ENCODE measurements around the gene SHROOM3. TPM values are rescaled to one million over a fixed set of nuclear protein-coding genes. Genes with fewer than 3 reads are reported as not detected.

Gene SHROOM3
- total and polyA plus RNA-seq, 2 donors (not counting 1 experiment from before 2014, with no cell fraction given) = 0.91 to 1.5 TPM

GRCh38 chr4:76488455-76488854 is 53.4 kb downstream of the SHROOM3 start:
- Histone ChIP-seq H3K4me1 (ENCODE audit: control insufficient read depth in 2 of 2, insufficient read depth in 2 of 2, low read length in 2 of 2) (peaks cover 9 to 13% of the 10 kb centered on the region in 2 donors), H3K27ac (ENCODE audit: low read length in 2 of 2) (no peak overlapping the region), H3K79me2 (ENCODE audit: control insufficient read depth, insufficient read depth, low read length) (no peaks in the 10 kb centered on the region), H3K9ac (ENCODE audit: low read length) (no peak overlapping the region), H2AFZ (ENCODE audit: insufficient read depth, low read depth, low read length, poor library complexity, severe bottlenecking) (no peak overlapping the region), H4K20me1 (ENCODE audit: control insufficient read depth, insufficient read depth, low read length, poor library complexity, severe bottlenecking) (no peaks in the 10 kb centered on the region), H3K4me3 (ENCODE audit: control extremely low read depth in 1 of 5, extremely low read depth in 1 of 5, insufficient read depth in 1 of 5, low read depth in 2 of 5, low read length in 4 of 5) (no peak overlapping the region), H3K4me2 (replicated peaks; ENCODE audit: low read depth, low read length, poor library complexity, severe bottlenecking) (no peak overlapping the region), H3K9me3 (ENCODE audit: control extremely low read depth in 1 of 3, control insufficient read depth in 2 of 3, insufficient read depth in 1 of 3, low read length in 2 of 3) (no peaks in the 10 kb centered on the region), H3K27me3 (replicated peaks in 1 of 4; ENCODE audit: control extremely low read depth in 1 of 4, control insufficient read depth in 3 of 4, insufficient read depth in 4 of 4, low read length in 3 of 4) (no peaks in the 10 kb centered on the region), H3K36me3 (replicated peaks in 1 of 2; ENCODE audit: control extremely low read depth in 1 of 2, control insufficient read depth in 1 of 2, extremely low read depth in 1 of 2, insufficient read depth in 2 of 2, low read length in 1 of 2) (no peaks in the 10 kb centered on the region)
- TF ChIP-seq EZH2 (IDR thresholded peaks at IDR 0.05; ENCODE audit: borderline replicate concordance, insufficient read depth, low read depth, low read length, poor library complexity, severe bottlenecking) (no peak), CTCF (IDR thresholded peaks at IDR 0.05) (no peak)
- H3K9me3 Mint-ChIP-seq (ENCODE audit: insufficient read depth) = peaks cover 1% of the 10 kb centered on the region
- CTCF ChIA-PET = interaction anchor here (0.6 to 1.9 kb wide), 4 partner anchors 10 to 44 kb away, joined by 4 to 6 read pairs (median 5); no protein-coding TSS in a partner anchor
- H3K27me3 Mint-ChIP-seq = no peaks in the 10 kb centered on the region
- WGBS (ENCODE audit: insufficient coverage) = no CpG with 5 or more reads among the region's 1 CpG
- H3K4me3 Mint-ChIP-seq = no peak overlapping the region
- intact Hi-C loops (cut with micrococcal nuclease) = no loop called here
- POLR2A ChIA-PET = no interaction called here
- H3K4me1 Mint-ChIP-seq = peaks cover 18% of the 10 kb centered on the region
- DNase-seq (no peak), ATAC-seq (ENCODE audit: low read depth) (no peak)
- H3K27ac Mint-ChIP-seq = no peak overlapping the region

- H2AFZ ChIP-seq (ENCODE audit: insufficient read depth, low read depth, low read length, poor library complexity, severe bottlenecking) = no peak overlapping the region
- Mint-ChIP-seq H3K27me3 (no peaks in the 10 kb centered on the region), H3K9me3 (ENCODE audit: insufficient read depth) (no peaks in the 10 kb centered on the region), H3K27ac (no peak overlapping the region), H3K4me3 (no peak overlapping the region), H3K4me1 (peaks cover 18% of the 10 kb centered on the region)
- ChIA-PET CTCF (interaction anchor here (1.7 to 1.9 kb wide), 2 partner anchors 9 to 16 kb away, joined by 5 read pairs; no protein-coding TSS in a partner anchor), POLR2A (no interaction called here)
- H3K79me2 ChIP-seq (ENCODE audit: control insufficient read depth, insufficient read depth, low read length) = no peaks in the 10 kb centered on the region
- H3K9ac ChIP-seq (ENCODE audit: low read length) = no peak overlapping the region
- TF ChIP-seq CTCF (IDR thresholded peaks at IDR 0.05) (no peak), EZH2 (IDR thresholded peaks at IDR 0.05; ENCODE audit: borderline replicate concordance, insufficient read depth, low read depth, low read length, poor library complexity, severe bottlenecking) (no peak)
- ATAC-seq (ENCODE audit: low read depth) (no peak), DNase-seq (no peak)
- H3K27ac ChIP-seq (ENCODE audit: low read length in 2 of 2) = no peak overlapping the region
- no peaks in the 10 kb centered on the region for H3K9me3 ChIP-seq (ENCODE audit: control extremely low read depth in 1 of 3, control insufficient read depth in 2 of 3, insufficient read depth in 1 of 3, low read length in 2 of 3)
- no peaks in the 10 kb centered on the region for H3K27me3 ChIP-seq (replicated peaks in 1 of 4; ENCODE audit: control extremely low read depth in 1 of 4, control insufficient read depth in 3 of 4, insufficient read depth in 4 of 4, low read length in 3 of 4)
- H3K4me2 ChIP-seq (replicated peaks; ENCODE audit: low read depth, low read length, poor library complexity, severe bottlenecking) = peak overlapping the region; percentile 2
- intact Hi-C loops (cut with micrococcal nuclease) = no loop called here
- H3K36me3 ChIP-seq (replicated peaks in 1 of 2; ENCODE audit: control extremely low read depth in 1 of 2, control insufficient read depth in 1 of 2, extremely low read depth in 1 of 2, insufficient read depth in 2 of 2, low read length in 1 of 2) = no peaks in the 10 kb centered on the region
- H3K4me1 ChIP-seq (ENCODE audit: control insufficient read depth in 2 of 2, insufficient read depth in 2 of 2, low read length in 2 of 2) = peaks cover 9 to 13% of the 10 kb centered on the region in 2 donors
- H4K20me1 ChIP-seq (ENCODE audit: control insufficient read depth, insufficient read depth, low read length, poor library complexity, severe bottlenecking) = no peaks in the 10 kb centered on the region
- WGBS (ENCODE audit: insufficient coverage) = 63% methylated on average over 3 of the region's 4 CpGs
- no peak overlapping the region for H3K4me3 ChIP-seq (ENCODE audit: control extremely low read depth in 1 of 5, extremely low read depth in 1 of 5, insufficient read depth in 1 of 5, low read depth in 2 of 5, low read length in 4 of 5)
Observed at GRCh38 chr4:76488888-76489685, 54.1 kb downstream of the SHROOM3 start.
